ENCODE data around the gene TBC1D8.

The TBC1D8 gene

GRCh38 chr2:100974712-100975520 is 176.3 kb downstream of the TBC1D8 start:
- DNase-seq = no peak

- no peak for DNase-seq
These were observed 178.7 kb downstream of the TBC1D8 start for GRCh38 chr2:100972452-100972851.

- no peak for DNase-seq
These were observed 180.0 kb downstream of the TBC1D8 start for GRCh38 chr2:100971221-100971620.

- DNase-seq = no peak
These were observed 181.2 kb downstream of the TBC1D8 start for GRCh38 chr2:100969998-100970397.

GRCh38 chr2:100968146-100969145 is 182.7 kb downstream of the TBC1D8 start:
- DNase-seq = no peak

GRCh38 chr2:100967716-100968115 is 183.5 kb downstream of the TBC1D8 start:
- no peak for DNase-seq

GRCh38 chr2:100965596-100965995 is 185.6 kb downstream of the TBC1D8 start:
- no peak for DNase-seq

GRCh38 chr2:100964681-100965169 is 186.5 kb downstream of the TBC1D8 start:
- DNase-seq = no peak

GRCh38 chr2:100964222-100964621 is 187.0 kb downstream of the TBC1D8 start:
- no peak for DNase-seq

- DNase-seq = no peak
These were observed 188.2 kb downstream of the TBC1D8 start for GRCh38 chr2:100963026-100963375.

GRCh38 chr2:100962366-100963025 is 188.7 kb downstream of the TBC1D8 start:
- DNase-seq = no peak

- no peak for DNase-seq
These were observed 190.5 kb downstream of the TBC1D8 start for GRCh38 chr2:100960688-100961087.

- no peak for DNase-seq
These were observed 191.8 kb downstream of the TBC1D8 start for GRCh38 chr2:100959225-100959880.

GRCh38 chr2:100957996-100958653 is 193.1 kb downstream of the TBC1D8 start:
- DNase-seq = no peak
